ENCODE measurements around the gene RNASE8. TPM values are rescaled to one million over a fixed set of nuclear protein-coding genes. Genes with fewer than 3 reads are reported as not detected.

The RNASE8 gene
- total and polyA plus RNA-seq, 2 of the 8 experiments (the other 6 are each of a cell fraction or from before 2014, with no cell fraction given), result not detected

GRCh38 chr14:21077672-21078071, 20.1 kb downstream of the RNASE8 start:
- H3K23ac ChIP-seq (ENCODE audit: insufficient read length), result no peak overlapping the region
- FAIRE-seq, result no peak
- peaks cover 2% of the 10 kb centered on the region; the same call in 1 of the 2 replicates for H3K23me2 ChIP-seq (ENCODE audit: low read depth, low read length)
- no peak overlapping the region for H3K4me2 ChIP-seq (ENCODE audit: insufficient read depth in 1 of 2, low read depth in 2 of 2, low read length in 2 of 2)
- no peak overlapping the region for H3K27ac ChIP-seq (ENCODE audit: low read depth, low read length)
- no peak overlapping the region for H3K9ac ChIP-seq (replicated peaks in 1 of 4; ENCODE audit: extremely low read depth in 1 of 4, low read depth in 3 of 4, low read length in 3 of 4)
- H3K79me1 ChIP-seq (ENCODE audit: low read depth, low read length), result peaks cover 2% of the 10 kb centered on the region
- H2AK5ac ChIP-seq (ENCODE audit: low read depth, low read length), result no peak overlapping the region
- peaks cover 0 to 6% of the 10 kb centered on the region in 2 experiments; a peak in 2 of 4 replicates for H3K79me2 ChIP-seq (ENCODE audit: control insufficient read depth in 1 of 2, insufficient read depth in 2 of 2, low read length in 2 of 2)
- H2AFZ ChIP-seq (ENCODE audit: low read length), result no peak overlapping the region
- WGBS, 2 experiments (ENCODE audit: extremely low coverage in 1 of 2, insufficient coverage in 1 of 2, insufficient read length in 1 of 2, insufficient replicate concordance in 2 of 2, low coverage in 1 of 2, low lambda C conversion rate in 2 of 2, missing lambda C conversion rate in 1 of 2), result 84% methylated on average over 2 of the region's 2 CpGs; no CpG with 5 or more reads in 1 of the 2 experiments
- no peak overlapping the region for H3K4ac ChIP-seq (replicated peaks; ENCODE audit: insufficient read length, low read depth, low read length)
- H3K18ac ChIP-seq (ENCODE audit: extremely low read depth, low read length), result no peak overlapping the region
- no peak overlapping the region for H3K14ac ChIP-seq (ENCODE audit: insufficient read length)
- ChIA-PET POLR2A (ENCODE audit: partially characterized antibody) (interaction anchor here (2.8 to 12.4 kb wide), 2 partner anchors 7 to 15 kb away, joined by 11 to 245 read pairs; no protein-coding TSS in a partner anchor), CTCF (ENCODE audit: partially characterized antibody) (interaction anchor here (1.0 to 8.6 kb wide), 5 partner anchors 10 to 37 kb away, joined by 6 to 72 read pairs (median 25); no protein-coding TSS in a partner anchor)
- no peaks in the 10 kb centered on the region for H3K9me3 ChIP-seq (ENCODE audit: insufficient read depth in 2 of 2, low read depth in 1 of 2, low read length in 1 of 2)
- no peak overlapping the region for H4K8ac ChIP-seq (ENCODE audit: extremely low read depth, insufficient read depth, low read length)
- no peak overlapping the region for H3K56ac ChIP-seq (replicated peaks; ENCODE audit: insufficient read length, low read depth, low read length)
- H3K4me1 ChIP-seq (replicated peaks in 1 of 4; ENCODE audit: control insufficient read depth in 3 of 4, insufficient read depth in 4 of 4, low read length in 3 of 4), result peaks cover 0 to 1% (median 0%) of the 10 kb centered on the region in 4 experiments; a peak in 1 of 7 replicates
- H3K27me3 ChIP-seq (replicated peaks in 1 of 4; ENCODE audit: control insufficient read depth in 3 of 4, extremely low read depth in 1 of 4, insufficient read depth in 3 of 4, low read length in 3 of 4), result no peaks in the 10 kb centered on the region
- H4K20me1 ChIP-seq (replicated peaks in 1 of 2; ENCODE audit: control insufficient read depth in 1 of 2, insufficient read depth in 2 of 2, low read length in 2 of 2), result peaks cover 2 to 9% of the 10 kb centered on the region in 2 experiments
- no peak overlapping the region for H4K91ac ChIP-seq (replicated peaks; ENCODE audit: insufficient read length, low read length)
- H2BK5ac ChIP-seq (ENCODE audit: low read depth, low read length), result no peak overlapping the region
- H3K4me3 ChIP-seq (ENCODE audit: extremely low read depth in 1 of 4, insufficient read depth in 2 of 4, low read depth in 3 of 4, low read length in 4 of 4), result no peak overlapping the region
- H2BK120ac ChIP-seq (replicated peaks; ENCODE audit: low read depth, low read length), result no peak overlapping the region
- H2BK20ac ChIP-seq (ENCODE audit: low read length), result no peak overlapping the region
- peaks cover 46 to 88% (median 69%) of the 10 kb centered on the region in 4 experiments for H3K36me3 ChIP-seq (ENCODE audit: control insufficient read depth in 2 of 4, insufficient read depth in 4 of 4, low read length in 3 of 4)
- H2BK15ac ChIP-seq (ENCODE audit: low read length), result no peak overlapping the region
- H4K5ac ChIP-seq (ENCODE audit: insufficient read length, low read depth, low read length), result no peak overlapping the region
- no peak for DNase-seq (ENCODE audit: low read depth in 1 of 2, low spot score in 2 of 2)
- H2BK12ac ChIP-seq (ENCODE audit: low read depth, low read length), result no peak overlapping the region
- no peak for TF ChIP-seq EZH2 (IDR thresholded peaks at IDR 0.05; ENCODE audit: low read depth, low read length, severe bottlenecking)
- no peak for TF ChIP-seq POLR2AphosphoS5 (IDR thresholded peaks at IDR 0.05; ENCODE audit: low read depth, low read length)
- TF ChIP-seq RNF2 (IDR thresholded peaks at IDR 0.05; ENCODE audit: borderline replicate concordance, low read depth, low read length, missing control alignments, poor library complexity, severe bottlenecking), result no peak
- no peak for TF ChIP-seq KDM5A (IDR thresholded peaks at IDR 0.05; ENCODE audit: low read length)
- TF ChIP-seq, protein P1, sequence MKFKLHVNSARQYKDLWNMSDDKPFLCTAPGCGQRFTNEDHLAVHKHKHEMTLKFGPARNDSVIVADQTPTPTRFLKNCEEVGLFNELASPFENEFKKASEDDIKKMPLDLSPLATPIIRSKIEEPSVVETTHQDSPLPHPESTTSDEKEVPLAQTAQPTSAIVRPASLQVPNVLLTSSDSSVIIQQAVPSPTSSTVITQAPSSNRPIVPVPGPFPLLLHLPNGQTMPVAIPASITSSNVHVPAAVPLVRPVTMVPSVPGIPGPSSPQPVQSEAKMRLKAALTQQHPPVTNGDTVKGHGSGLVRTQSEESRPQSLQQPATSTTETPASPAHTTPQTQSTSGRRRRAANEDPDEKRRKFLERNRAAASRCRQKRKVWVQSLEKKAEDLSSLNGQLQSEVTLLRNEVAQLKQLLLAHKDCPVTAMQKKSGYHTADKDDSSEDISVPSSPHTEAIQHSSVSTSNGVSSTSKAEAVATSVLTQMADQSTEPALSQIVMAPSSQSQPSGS (IDR thresholded peaks at IDR 0.05; ENCODE audit: low read length), result no peak
- no peak for TF ChIP-seq BACH1 (IDR thresholded peaks at IDR 0.05; ENCODE audit: low read length)
- no peak for TF ChIP-seq MAFK (IDR thresholded peaks at IDR 0.05; ENCODE audit: low read depth, low read length)
- no peak for TF ChIP-seq CTCF (IDR thresholded peaks at IDR 0.05; ENCODE audit: control extremely low read depth in 1 of 3, insufficient read depth in 1 of 3, low read depth in 1 of 3, low read length in 3 of 3)
- no peak for TF ChIP-seq TAF7 (optimal IDR thresholded peaks at IDR 0.05; ENCODE audit: borderline replicate concordance, low read depth, low read length)
